Karpas-422 (cell line): ENCODE results near the gene HSP90AB1. TPM values are rescaled to one million over a fixed set of nuclear protein-coding genes. Genes with fewer than 3 reads are reported as not detected.

Experiments used
- small RNA-seq: library from RNA; depleted of rRNA; stranded (forward); fragments of <200 nt; gene quantifications from one replicate; pipeline ENCODE3, GENCODE V24; 2014
- total RNA-seq: library from RNA; depleted of rRNA; stranded (reverse); fragments of >200 nt; shearing (Covaris generic); gene quantifications from 2 replicates; pipeline ENCODE4 v1.2.3, GENCODE V29; 2014; ENCODE audit warnings: low replicate concordance; rRNA removed

Gene HSP90AB1
- total RNA-seq, 1 experiment from 2014 or later, result 474 TPM

Small RNAs within 50 kb of the gene (small RNA-seq; reads per million reads assigned to genes)
- not detected for gene RN7SL811P

Other genes with a start within 250 kb of the HSP90AB1 start
- 80.1 and 82.9 TPM in 2 replicates for gene MRPL14, start 119.6 kb upstream of the HSP90AB1 start, total RNA-seq
- 4.5 and 9.1 TPM in 2 replicates for gene TMEM63B, start 119.5 kb upstream of the HSP90AB1 start, total RNA-seq
- not detected in 2 replicates for gene CAPN11, start 88.3 kb upstream of the HSP90AB1 start, total RNA-seq
- not detected in 2 replicates for gene MYMX, start 30.2 kb upstream of the HSP90AB1 start, total RNA-seq
- gene SLC29A1, start 23.5 kb upstream of the HSP90AB1 start, total RNA-seq, result 26.9 and 29.3 TPM in 2 replicates
- 30.0 and 49.9 TPM in 2 replicates for gene SLC35B2, start 10.4 kb downstream of the HSP90AB1 start, total RNA-seq
- gene NFKBIE, start 18.4 kb downstream of the HSP90AB1 start, total RNA-seq, result 22.2 and 26.1 TPM in 2 replicates
- gene TMEM151B, start 23.3 kb downstream of the HSP90AB1 start, total RNA-seq, result 0.04 and 0.18 TPM in 2 replicates
- 6.1 and 19.6 TPM in 2 replicates for gene AARS2, start 66.2 kb downstream of the HSP90AB1 start, total RNA-seq
- gene SPATS1, start 95.5 kb downstream of the HSP90AB1 start, total RNA-seq, result not detected in 2 replicates
- 15.3 and 19.1 TPM in 2 replicates for gene CDC5L, start 140.6 kb downstream of the HSP90AB1 start, total RNA-seq